Right ventricle myocardium superior (tissue), 1 donor: ENCODE measurements around the gene PDGFRB. TPM values are rescaled to one million over a fixed set of nuclear protein-coding genes. Genes with fewer than 3 reads are reported as not detected.

ENCODE experiments used
- ATAC-seq: fragments of 200-7000 bp; cut with Tn5 transposase; one replicate; pipeline ENCODE4 v1.9.1; 2020; ENCODE audit warnings: mild to moderate bottlenecking; ENCODE audit not compliant: poor library complexity
- DNase-seq: peaks from one replicate; pipeline ENCODE4 v3.0.0-alpha.2; 2020
- intact Hi-C: fragments of 100-400 bp; cut with DNase I; formaldehyde crosslinking; loops from one replicate; pipeline ENCODE4 v1.11.2; 2022
- total RNA-seq: library from RNA; stranded (reverse); fragmentation: NEBNext Ultra II Directional; extraction: Animal tissue kit (Norgen Biotek cat#: 25700); gene quantifications from one replicate; pipeline ENCODE4 v1.2.1, GENCODE V29; 2021
- donor health status: DM: no; HTN: yes; CAD: no; lungs with severe emphysema.

The PDGFRB gene
- total RNA-seq, 1 donor from 2014 or later = 47.0 TPM

DNA sequence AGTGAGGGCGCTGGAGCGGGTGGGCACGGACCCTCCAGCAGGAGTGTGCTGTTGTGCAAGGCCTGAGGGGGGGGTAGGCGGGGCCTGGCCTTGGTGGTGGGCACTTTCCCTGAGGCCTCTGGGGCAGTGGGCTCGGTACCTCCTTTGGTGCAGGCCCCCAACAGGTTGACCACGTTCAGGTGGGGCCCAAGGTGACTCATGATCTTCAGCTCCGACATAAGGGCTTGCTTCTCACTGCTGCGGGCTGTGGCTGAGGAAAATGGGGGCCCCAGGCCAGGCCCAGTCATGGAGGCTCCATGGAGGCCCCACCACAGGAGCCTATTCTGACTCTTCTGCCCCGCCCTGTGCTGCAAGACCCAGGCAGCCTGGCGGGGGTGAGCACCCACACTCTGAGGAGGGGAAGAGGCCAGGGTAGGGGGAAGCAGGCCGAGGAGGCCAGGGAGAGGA is 31.5 kb downstream of the PDGFRB start:
- DNase-seq = peak; percentile 41
- no peak for ATAC-seq
- intact Hi-C loops = no loop called here

- DNase-seq (no peak), ATAC-seq (no peak)
- intact Hi-C loops = no loop called here
Observed at GRCh38 chr5:150123542-150123941, 32.1 kb downstream of the PDGFRB start.

DNA sequence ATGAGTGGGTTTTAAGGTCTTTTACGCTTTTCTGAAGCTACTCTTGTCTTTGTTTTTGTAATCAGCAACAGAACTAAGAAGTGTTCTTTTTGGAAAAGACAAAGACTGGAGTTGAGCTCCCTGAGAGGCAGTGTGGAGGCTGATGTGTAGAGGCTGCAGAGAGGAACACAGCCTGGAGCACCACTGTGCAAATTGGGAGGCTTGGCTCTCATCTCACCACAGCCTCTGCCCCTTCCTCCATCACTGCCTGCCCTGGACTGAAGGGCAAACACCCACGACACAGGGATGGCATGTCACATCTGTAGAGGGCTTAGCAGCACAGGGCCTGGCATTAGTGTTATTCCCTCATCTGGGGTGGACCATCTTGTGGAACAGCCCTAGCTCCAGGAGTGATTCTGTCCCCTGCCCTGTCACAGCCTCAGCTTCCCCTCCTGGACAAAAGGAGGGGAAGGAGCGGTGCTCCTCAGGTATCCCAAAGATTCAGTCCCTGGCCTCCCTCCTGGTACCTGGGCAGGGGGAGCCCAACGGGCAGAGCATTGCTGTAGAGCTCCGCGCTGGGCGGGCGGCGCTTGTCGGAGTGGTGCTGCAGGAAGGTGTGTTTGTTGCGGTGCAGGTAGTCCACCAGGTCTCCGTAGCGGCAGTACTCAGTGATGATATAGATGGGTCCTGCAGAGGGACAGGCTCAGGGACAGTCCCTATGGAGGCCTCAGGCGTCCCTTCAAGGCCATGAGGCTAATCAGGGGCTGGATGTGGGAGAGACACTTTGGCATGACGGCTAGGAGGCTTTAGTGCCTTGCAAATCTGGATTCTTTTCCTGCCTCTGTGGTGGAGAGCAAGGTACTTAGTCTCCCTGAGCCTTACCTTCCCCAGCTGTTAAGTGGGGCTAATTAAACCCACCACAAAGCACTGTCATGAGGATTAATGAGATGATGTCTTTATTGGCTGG is 32.8 kb downstream of the PDGFRB start:
- peak; percentile 34 for DNase-seq
- no peak for ATAC-seq
- intact Hi-C loops = no loop called here

- DNase-seq = peak; percentile 47
- intact Hi-C loops = no loop called here
- no peak for ATAC-seq
Observed at GRCh38 chr5:150122158-150122510, 33.5 kb downstream of the PDGFRB start.

- intact Hi-C loops = no loop called here
- no peak for ATAC-seq
- DNase-seq = no peak
Observed at GRCh38 chr5:150121448-150122157, 34.0 kb downstream of the PDGFRB start.

- DNase-seq (no peak), ATAC-seq (no peak)
- intact Hi-C loops = no loop called here
Observed at GRCh38 chr5:150120617-150121447, 34.8 kb downstream of the PDGFRB start.

DNA sequence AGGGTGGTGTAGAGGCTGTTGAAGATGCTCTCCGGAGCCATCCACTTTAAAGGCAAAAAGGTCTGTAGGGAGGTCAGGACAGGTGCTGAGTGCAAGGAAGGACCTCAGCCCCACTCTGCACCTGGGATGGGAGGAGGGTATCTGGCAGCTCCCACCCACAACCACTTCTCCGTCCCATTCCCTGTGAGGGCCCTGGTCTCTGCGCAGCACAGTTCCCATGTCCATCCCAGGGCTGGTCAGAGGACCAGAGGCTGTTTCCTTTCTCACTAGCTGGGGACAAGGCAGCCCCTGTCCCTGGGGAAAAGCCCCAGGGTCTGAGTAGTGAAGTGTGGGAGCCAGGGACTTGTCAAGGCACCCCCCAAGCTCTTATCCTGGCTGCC is 35.6 kb downstream of the PDGFRB start:
- no peak for DNase-seq
- intact Hi-C loops = no loop called here
- ATAC-seq = no peak

DNA sequence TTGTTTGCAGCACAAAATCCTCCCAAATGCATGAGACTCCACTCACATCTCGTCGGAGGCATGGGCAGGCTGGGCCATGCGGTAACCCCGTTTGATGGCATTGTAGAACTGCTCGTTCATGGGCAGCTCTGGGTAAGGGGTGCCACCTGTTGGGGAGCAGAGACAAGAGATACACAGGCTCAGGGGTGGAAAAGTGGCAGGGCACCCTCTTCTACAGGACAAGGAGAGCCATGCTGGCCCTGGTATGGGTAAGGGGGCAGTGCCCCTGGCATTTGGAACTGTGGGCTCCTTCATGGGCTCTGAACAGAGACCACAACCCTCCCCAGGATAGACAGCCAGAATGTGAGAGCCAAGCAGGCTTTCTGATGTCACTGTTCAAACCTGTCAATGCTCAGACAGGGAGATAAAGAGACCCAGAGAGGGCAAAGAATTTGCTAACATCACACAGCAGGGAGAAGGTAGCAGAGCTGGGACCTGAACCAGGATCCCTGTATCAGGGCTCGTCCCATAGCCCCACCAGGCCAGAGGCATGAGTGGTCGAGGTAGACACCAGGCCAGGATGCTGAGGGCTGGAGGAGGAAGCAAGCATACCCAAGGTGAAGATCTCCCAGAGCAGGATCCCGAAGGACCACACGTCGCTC is 36.1 kb downstream of the PDGFRB start:
- ATAC-seq = peak; percentile 19
- intact Hi-C loops = no loop called here
- DNase-seq = peak; percentile 45

DNA sequence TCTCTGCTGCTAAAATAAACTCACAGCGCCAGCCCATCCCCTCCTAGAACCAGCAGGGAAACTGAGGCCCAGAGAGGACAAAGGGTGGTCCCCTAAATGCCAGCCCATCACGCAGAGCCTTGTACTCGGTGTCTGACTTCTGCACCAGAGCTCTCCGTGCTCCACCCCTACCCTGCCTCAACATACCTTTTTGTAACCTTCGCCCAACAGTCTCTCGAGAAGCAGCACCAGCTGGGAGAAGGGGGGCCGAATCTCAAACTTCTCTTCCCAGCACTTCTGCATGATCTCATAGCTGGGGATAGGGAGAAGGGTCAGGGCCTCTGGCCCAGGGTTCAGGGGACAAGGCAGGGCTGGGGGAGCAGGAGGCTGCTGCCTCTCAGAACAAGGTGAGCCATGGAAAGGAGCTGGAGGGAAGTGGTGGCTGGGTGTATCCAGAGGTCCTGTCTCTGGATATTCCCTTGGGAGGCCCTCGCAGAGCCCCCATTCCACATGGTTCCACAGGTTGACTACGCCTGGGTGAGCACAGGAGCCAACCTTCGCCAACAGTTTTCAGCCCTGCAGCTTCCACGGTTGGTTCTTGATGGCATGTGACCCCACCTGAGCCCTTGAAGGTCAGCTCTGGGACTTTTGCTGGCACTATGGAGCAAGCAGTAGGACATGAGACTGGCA is 37.0 kb downstream of the PDGFRB start:
- peak; percentile 29 for DNase-seq
- intact Hi-C loops = no loop called here

DNA sequence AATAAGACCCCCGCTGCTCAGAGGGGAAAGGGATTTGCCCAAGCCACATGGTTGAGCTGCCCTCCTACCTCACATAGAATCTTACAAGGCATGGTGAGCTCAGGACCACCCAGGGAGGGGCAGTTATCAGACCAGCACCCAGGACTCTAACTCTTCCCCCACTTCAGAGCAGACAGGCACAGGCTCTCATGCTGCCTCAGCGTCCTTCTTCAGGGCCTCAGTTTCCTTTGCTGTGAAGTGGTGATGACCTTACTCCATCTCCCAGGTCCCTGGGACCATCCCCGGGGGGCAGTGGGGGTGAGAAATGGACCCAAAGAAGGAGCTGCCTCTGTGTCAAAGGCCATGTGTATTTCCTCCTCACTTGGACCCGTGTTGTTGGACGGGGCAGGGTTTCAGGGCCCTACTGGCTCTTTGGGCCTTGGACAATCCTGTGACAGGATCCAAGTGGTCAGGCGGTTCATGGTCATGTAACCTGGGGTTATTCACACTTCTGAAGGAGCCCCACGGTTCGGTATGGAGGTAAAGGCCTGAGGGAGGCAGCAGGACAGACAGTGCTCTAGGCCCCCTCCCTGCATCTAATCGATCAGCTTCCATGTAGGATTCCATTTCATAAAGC is 37.6 kb downstream of the PDGFRB start:
- ATAC-seq (no peak), DNase-seq (peak; percentile 29)
- intact Hi-C loops = no loop called here

More for the DNA sequence above, 37.0 kb downstream of the PDGFRB start:
- no peak for ATAC-seq

DNA sequence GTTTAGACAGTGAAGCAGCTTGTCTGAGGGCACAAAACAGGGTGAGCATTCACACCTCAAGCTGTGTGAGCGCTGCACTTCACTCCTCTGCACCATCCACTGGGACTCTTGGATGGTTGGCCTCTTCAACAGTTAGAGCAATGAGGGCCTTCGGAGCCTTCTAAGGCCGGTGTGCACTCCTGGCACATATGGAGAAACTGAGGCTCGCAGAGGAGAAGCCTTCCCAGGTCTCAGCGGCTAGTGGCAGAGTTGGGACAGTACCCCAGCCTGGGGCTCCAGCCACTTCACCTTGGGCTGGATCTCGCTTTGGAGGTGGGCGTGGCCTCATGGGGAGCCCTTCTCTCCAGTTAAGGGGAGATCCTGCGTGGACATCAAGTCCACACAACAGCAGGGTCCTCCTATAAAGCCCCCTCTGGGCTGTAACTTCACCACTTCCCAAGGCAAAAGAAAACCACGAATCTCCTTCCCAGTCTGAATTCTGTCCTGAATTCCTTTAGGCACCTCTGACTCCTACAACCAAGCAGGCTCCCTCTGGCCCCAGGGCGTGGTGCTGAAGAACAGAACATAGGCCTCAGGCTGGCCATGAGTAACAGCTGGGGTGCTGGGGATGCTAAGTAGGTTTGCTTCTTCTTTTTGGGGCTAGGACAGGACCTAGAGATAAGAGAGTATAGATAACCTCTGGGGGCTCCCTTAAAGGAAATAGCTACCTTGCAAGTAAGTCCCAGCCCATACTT is 38.8 kb downstream of the PDGFRB start:
- ATAC-seq (no peak), DNase-seq (peak; percentile 36)
- intact Hi-C loops = no loop called here

GRCh38 chr5:150114773-150115408 is 40.8 kb downstream of the PDGFRB start:
- intact Hi-C loops = no loop called here
- ATAC-seq (no peak), DNase-seq (peak; percentile 32)

DNA sequence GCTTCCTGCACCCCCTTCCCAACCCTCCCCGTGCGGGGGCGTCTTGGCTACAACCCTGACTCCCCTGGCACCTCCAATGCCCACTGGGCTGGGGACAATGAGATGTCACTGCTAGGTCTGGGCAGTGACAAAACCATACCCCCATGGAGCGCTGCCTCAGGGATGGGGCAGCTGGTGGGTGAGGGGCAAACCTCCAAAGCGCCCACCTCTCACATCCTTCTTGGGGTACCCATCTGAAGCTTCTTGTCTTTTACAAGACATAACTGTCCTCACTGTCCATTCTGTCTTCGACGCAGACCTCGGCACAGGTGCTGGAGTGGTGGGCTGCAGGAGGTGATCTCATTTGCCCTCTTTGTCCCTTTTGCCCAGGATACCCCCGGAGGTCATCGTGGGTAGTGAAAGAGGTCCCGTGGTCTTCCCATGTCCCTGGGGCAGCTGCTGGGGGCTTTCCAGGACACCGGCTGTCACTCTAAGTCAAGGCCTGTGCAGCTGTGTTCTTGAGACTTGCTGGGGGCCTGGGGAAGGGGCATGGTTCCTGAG is 41.5 kb downstream of the PDGFRB start:
- ATAC-seq (no peak), DNase-seq (peak; percentile 36)
- intact Hi-C loops = no loop called here

GRCh38 chr5:150113047-150113744 is 42.4 kb downstream of the PDGFRB start:
- ATAC-seq = peak; percentile 32
- intact Hi-C loops = no loop called here
- DNase-seq = peak; percentile 60

DNA sequence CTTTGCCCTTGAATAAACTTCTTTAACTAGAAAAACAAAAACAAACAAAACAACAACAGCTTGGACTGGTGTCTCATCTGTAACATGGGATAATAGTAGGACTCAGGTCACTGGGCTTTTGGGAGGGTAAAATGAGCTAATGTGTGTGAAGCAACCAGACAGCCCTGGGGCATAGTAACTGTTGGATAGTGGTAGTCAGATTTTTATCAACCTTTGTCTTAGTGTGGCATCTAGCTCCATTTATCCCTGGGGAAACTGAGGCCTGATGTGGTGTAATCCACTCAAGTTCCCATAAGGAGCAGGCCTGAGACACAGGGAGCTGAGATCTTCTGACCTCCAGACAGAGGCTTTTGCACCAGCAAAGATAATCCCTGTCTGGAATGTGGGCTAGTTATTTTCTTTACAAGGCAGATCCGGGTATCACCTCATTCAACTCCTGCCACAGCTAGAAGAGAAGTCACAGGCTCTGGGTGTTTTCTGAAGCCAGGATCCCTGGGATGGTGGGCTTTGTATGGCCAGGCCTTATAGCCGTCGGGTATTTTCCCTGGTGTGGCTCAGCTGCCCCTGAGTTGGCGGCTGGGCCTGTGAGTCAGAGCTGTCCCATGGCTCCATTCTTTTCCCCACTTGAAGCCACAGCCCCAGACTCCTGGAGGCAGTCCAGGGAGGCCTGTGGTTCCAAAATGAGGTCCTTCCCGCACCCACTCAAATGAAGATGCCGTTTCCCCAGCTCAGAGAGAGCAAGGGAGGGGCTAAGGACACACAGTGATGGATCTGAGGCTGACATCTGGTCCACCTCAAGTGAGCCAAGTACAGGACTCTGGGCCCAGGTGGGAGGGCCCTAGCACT is 43.2 kb downstream of the PDGFRB start:
- ATAC-seq = peak; percentile 43
- intact Hi-C loops = no loop called here

More for the DNA sequence above, 43.2 kb downstream of the PDGFRB start:
- peak; percentile 74 for DNase-seq
